H1 (cell line): Measurements from ENCODE around the gene SCYL2. TPM values are rescaled to one million over a fixed set of nuclear protein-coding genes. Genes with fewer than 3 reads are reported as not detected.

Experiments
- CTCF ChIA-PET: fragments of 300-600 bp; sonication (Branson Sonifier 250); formaldehyde crosslinking; loops from one replicate; lab custom pipeline; 2021; ENCODE audit not compliant: partially characterized antibody; lab: Charles Lee
- POLR2A ChIA-PET: fragments of 300-600 bp; sonication (Branson Sonifier 250); formaldehyde crosslinking; loops from one replicate; lab custom pipeline; 2021; ENCODE audit warnings: inconsistent platforms; ENCODE audit not compliant: partially characterized antibody; lab: Charles Lee
- DNase-seq, 2 experiments: peaks; one replicate each; pipeline versions ENCODE4 v3.0.0 to v3.0.0-alpha.2; 2010 to 2022; ENCODE audit warnings: low spot score in 2 of 2, low read depth in 1 of 2, mixed read lengths in 1 of 2
- FAIRE-seq: peaks from 2 replicates; lab custom pipeline; 2011; peaks lifted over from hg19 to GRCh38; lab: Jason Lieb, UNC
- H2AFZ ChIP-seq: 2 replicates; pipeline ENCODE4 v1.8.1; 2012; ENCODE audit warnings: low read length, inconsistent platforms
- H2AK5ac ChIP-seq: 2 replicates; pipeline ENCODE4 v1.6.1; 2013; ENCODE audit warnings: low read depth, low read length
- H2BK120ac ChIP-seq: replicated peaks from 2 replicates; pipeline ENCODE3; 2013; ENCODE audit warnings: low read depth, low read length, inconsistent platforms
- H2BK12ac ChIP-seq: 2 replicates; pipeline ENCODE4 v1.6.1; 2013; ENCODE audit warnings: low read depth, low read length
- H2BK15ac ChIP-seq: 2 replicates; pipeline ENCODE4 v1.6.1; 2013; ENCODE audit warnings: low read length
- H2BK20ac ChIP-seq: 2 replicates; pipeline ENCODE4 v1.6.1; 2013; ENCODE audit warnings: low read length
- H2BK5ac ChIP-seq: 2 replicates; pipeline ENCODE4 v1.6.1; 2013; ENCODE audit warnings: low read depth, low read length
- H3K14ac ChIP-seq: 2 replicates; pipeline ENCODE4 v1.6.1; 2013; ENCODE audit warnings: inconsistent platforms; ENCODE audit not compliant: insufficient read length
- H3K18ac ChIP-seq: 2 replicates; pipeline ENCODE4 v1.6.1; 2013; ENCODE audit warnings: low read length; ENCODE audit errors: extremely low read depth
- H3K23ac ChIP-seq: 2 replicates; pipeline ENCODE4 v1.6.1; 2013; ENCODE audit warnings: inconsistent platforms; ENCODE audit not compliant: insufficient read length
- H3K23me2 ChIP-seq: 2 replicates; pipeline ENCODE4 v1.6.1; 2013; ENCODE audit warnings: low read depth, low read length
- H3K27ac ChIP-seq: 2 replicates; pipeline ENCODE4 v1.6.1; 2011; ENCODE audit warnings: low read depth, low read length, inconsistent platforms
- H3K27me3 ChIP-seq, 4 experiments: replicated peaks in 1 of 4; 1 replicate in 1 of 4; 2 replicates in 3 of 4; pipeline versions ENCODE4 v1.6.1 to v1.8.1; 2011 to 2013; ENCODE audit warnings: low read length in 3 of 4, mild to moderate bottlenecking in 3 of 4, inconsistent platforms in 2 of 4, mixed read lengths in 2 of 4, moderate library complexity in 1 of 4; ENCODE audit not compliant: control insufficient read depth in 3 of 4, insufficient read depth in 3 of 4; ENCODE audit errors: extremely low read depth in 1 of 4
- H3K36me3 ChIP-seq, 4 experiments: 2 replicates each; pipeline versions ENCODE4 v1.6.1 to v1.8.1; 2011 to 2013; ENCODE audit warnings: mild to moderate bottlenecking in 4 of 4, low read length in 3 of 4, moderate library complexity in 2 of 4, control low read depth in 1 of 4, inconsistent platforms in 1 of 4; ENCODE audit not compliant: insufficient read depth in 4 of 4, control insufficient read depth in 2 of 4
- H3K4ac ChIP-seq: replicated peaks from 2 replicates; pipeline ENCODE3; 2013; ENCODE audit warnings: low read length, low read depth, mixed read lengths, inconsistent platforms; ENCODE audit not compliant: insufficient read length
- H3K4me1 ChIP-seq, 4 experiments: replicated peaks in 1 of 4; 1 replicate in 1 of 4; 2 replicates in 3 of 4; pipeline versions ENCODE4 v1.6.1 to v1.8.1; 2011 to 2013; ENCODE audit warnings: low read length in 3 of 4, inconsistent platforms in 2 of 4, mixed read lengths in 1 of 4; ENCODE audit not compliant: insufficient read depth in 4 of 4, control insufficient read depth in 3 of 4
- H3K4me2 ChIP-seq, 2 experiments: 2 replicates each; pipeline versions ENCODE4 v1.6.1 to v1.8.1; 2011 to 2013; ENCODE audit warnings: low read depth in 2 of 2, low read length in 2 of 2, control low read depth in 1 of 2, inconsistent platforms in 1 of 2, mild to moderate bottlenecking in 1 of 2; ENCODE audit not compliant: insufficient read depth in 1 of 2
- H3K4me3 ChIP-seq, 4 experiments: fragments of 200-600, 300-600 bp in 1 of 4; sonication (generic), shearing (Covaris generic), sonication (Bioruptor Twin) in 1 of 4; 2 replicates each; pipeline versions ENCODE4 v1.5.1 to v1.8.1; 2011 to 2016; ENCODE audit warnings: low read length in 4 of 4, low read depth in 3 of 4, control low read depth in 2 of 4, inconsistent platforms in 2 of 4, mild to moderate bottlenecking in 2 of 4, mixed read lengths in 1 of 4, moderate library complexity in 1 of 4; ENCODE audit not compliant: insufficient read depth in 2 of 4; ENCODE audit errors: extremely low read depth in 1 of 4
- H3K56ac ChIP-seq: replicated peaks from 2 replicates; pipeline ENCODE3; 2013; ENCODE audit warnings: low read depth, mild to moderate bottlenecking, mixed read lengths, low read length, inconsistent platforms; ENCODE audit not compliant: insufficient read length
- H3K79me1 ChIP-seq: 2 replicates; pipeline ENCODE4 v1.6.1; 2013; ENCODE audit warnings: low read depth, low read length, control low read depth
- H3K79me2 ChIP-seq, 2 experiments: 2 replicates each; pipeline versions ENCODE4 v1.6.1 to v1.8.1; 2012 to 2013; ENCODE audit warnings: low read length in 2 of 2, mild to moderate bottlenecking in 2 of 2, inconsistent platforms in 1 of 2; ENCODE audit not compliant: insufficient read depth in 2 of 2, control insufficient read depth in 1 of 2
- H3K9ac ChIP-seq, 4 experiments: replicated peaks in 1 of 4; 1 replicate in 1 of 4; 2 replicates in 3 of 4; pipeline versions ENCODE4 v1.6.1 to v1.8.1; 2011 to 2013; ENCODE audit warnings: low read depth in 3 of 4, low read length in 3 of 4, control low read depth in 2 of 4, mild to moderate bottlenecking in 2 of 4, moderate library complexity in 2 of 4, inconsistent platforms in 1 of 4; ENCODE audit errors: extremely low read depth in 1 of 4
- H3K9me3 ChIP-seq, 2 experiments: 2 replicates each; pipeline versions ENCODE4 v1.6.1 to v1.8.1; 2012 to 2013; ENCODE audit warnings: mild to moderate bottlenecking in 2 of 2, moderate library complexity in 2 of 2, control low read depth in 1 of 2, inconsistent platforms in 1 of 2, low read depth in 1 of 2, low read length in 1 of 2, mixed read lengths in 1 of 2; ENCODE audit not compliant: insufficient read depth in 2 of 2
- H4K20me1 ChIP-seq, 2 experiments: replicated peaks in 1 of 2; 2 replicates each; pipeline versions ENCODE3 to v1.8.1; 2011 to 2013; ENCODE audit warnings: inconsistent platforms in 2 of 2, low read length in 2 of 2, mild to moderate bottlenecking in 1 of 2; ENCODE audit not compliant: insufficient read depth in 2 of 2, control insufficient read depth in 1 of 2
- H4K5ac ChIP-seq: 2 replicates; pipeline ENCODE4 v1.6.1; 2013; ENCODE audit warnings: low read length, low read depth, mixed read lengths, inconsistent platforms; ENCODE audit not compliant: insufficient read length
- H4K8ac ChIP-seq: 2 replicates; pipeline ENCODE4 v1.8.0; 2013; ENCODE audit warnings: mild to moderate bottlenecking, moderate library complexity, low read length, inconsistent platforms; ENCODE audit not compliant: insufficient read depth; ENCODE audit errors: extremely low read depth
- H4K91ac ChIP-seq: replicated peaks from 2 replicates; pipeline ENCODE3; 2013; ENCODE audit warnings: low read length, mixed read lengths, inconsistent platforms; ENCODE audit not compliant: insufficient read length
- CEBPB ChIP-seq: IDR thresholded peaks from 2 replicates; pipeline ENCODE4 v1.6.1; 2012; ENCODE audit warnings: low read depth, low read length
- CTBP2 ChIP-seq: IDR thresholded peaks from 2 replicates; pipeline ENCODE4 v1.7.0; 2011; ENCODE audit warnings: borderline replicate concordance, mild to moderate bottlenecking, moderate library complexity, mixed read lengths, low read length; ENCODE audit not compliant: insufficient read depth, insufficient read length
- EP300 ChIP-seq, 2 experiments: IDR thresholded peaks; 1 replicate in 1 of 2; 2 replicates in 1 of 2; pipeline ENCODE4 v1.6.1; 2011 to 2012; ENCODE audit warnings: low read depth in 2 of 2, low read length in 2 of 2, mild to moderate bottlenecking in 2 of 2, borderline replicate concordance in 1 of 2, inconsistent platforms in 1 of 2, moderate library complexity in 1 of 2
- EZH2 ChIP-seq: fragments of 200-600 bp; sonication (generic); IDR thresholded peaks from 2 replicates; pipeline ENCODE4 v1.7.1; 2012; ENCODE audit warnings: low read depth, mild to moderate bottlenecking, moderate library complexity, low read length, inconsistent platforms; ENCODE audit not compliant: severe bottlenecking
- FOSL1 ChIP-seq: IDR thresholded peaks from 2 replicates; pipeline ENCODE4 v1.6.1; 2011; ENCODE audit warnings: mild to moderate bottlenecking, low read depth, low read length, moderate library complexity; ENCODE audit not compliant: insufficient read depth
- PHF8 ChIP-seq: fragments of 200-600 bp; sonication (generic); conservative IDR thresholded peaks from 2 replicates; pipeline ENCODE4 v1.7.1; 2012; ENCODE audit warnings: low read depth, mild to moderate bottlenecking, inconsistent platforms, low read length, moderate library complexity
- POLR2AphosphoS5 ChIP-seq: IDR thresholded peaks from 2 replicates; pipeline ENCODE4 v1.6.1; 2011; ENCODE audit warnings: low read depth, low read length
- SAP30 ChIP-seq: fragments of 300-600 bp; sonication (generic); IDR thresholded peaks from 2 replicates; pipeline ENCODE4 v1.7.1; 2012; ENCODE audit warnings: low read length, moderate library complexity, mild to moderate bottlenecking, inconsistent platforms; ENCODE audit not compliant: insufficient read depth, insufficient replicate concordance
- SIRT6 ChIP-seq: IDR thresholded peaks from one replicate; pipeline ENCODE4 v1.7.1; 2012; ENCODE audit warnings: low read length, inconsistent platforms
- SUZ12 ChIP-seq: fragments of 200-600 bp; sonication (generic); IDR thresholded peaks from 2 replicates; pipeline ENCODE4 v1.6.1; 2012; ENCODE audit warnings: mild to moderate bottlenecking, inconsistent platforms, low read length, moderate library complexity, mixed read lengths
- TAF7 ChIP-seq: optimal IDR thresholded peaks from 2 replicates; pipeline ENCODE3; 2011; ENCODE audit warnings: low read depth, mild to moderate bottlenecking, inconsistent platforms, low read length, moderate library complexity, borderline replicate concordance
- TBP ChIP-seq: IDR thresholded peaks from 2 replicates; pipeline ENCODE4 v1.6.1; 2011; ENCODE audit warnings: low read depth, low read length, improper control_type of control experiment
- TEAD4 ChIP-seq: IDR thresholded peaks from 2 replicates; pipeline ENCODE4 v1.6.1; 2012; ENCODE audit warnings: low read depth, low read length, inconsistent platforms, mixed read lengths
- YY1 ChIP-seq: IDR thresholded peaks from 2 replicates; pipeline ENCODE4 v1.6.1; 2011; ENCODE audit warnings: low read depth, mild to moderate bottlenecking, low read length
- WGBS, 2 experiments: shearing (Covaris generic) in 1 of 2; methylation state at CpG; one replicate each; pipeline versions ENCODE4 v1.1.6 to v1.1.7; 2013 to 2015; ENCODE audit warnings: low lambda C conversion rate in 2 of 2, mixed read lengths in 2 of 2, inconsistent platforms in 1 of 2, low coverage in 1 of 2, missing lambda C conversion rate in 1 of 2; ENCODE audit not compliant: insufficient replicate concordance in 2 of 2, insufficient coverage in 1 of 2, insufficient read length in 1 of 2; ENCODE audit errors: extremely low coverage in 1 of 2, missing lambda C conversion rate in 1 of 2; 5-methylcytosine and 5-hydroxymethylcytosine counted together
- polyA plus RNA-seq, 7 experiments: library from polyadenylated mRNA; depleted of rRNA in 3 of 7; stranded (reverse) in 5 of 7; unstranded in 2 of 7; fragments of >200 nt in 5 of 7; fragments of 200-250 nt in 2 of 7; gene quantifications; 1 replicate in 5 of 7; 2 replicates in 1 of 7; 4 replicates in 1 of 7; pipeline versions ENCODE4 v1.2.1 to v1.2.3, GENCODE V29; 2011 to 2013; ENCODE audit warnings: missing spikeins in 2 of 7, mixed read lengths in 2 of 7
- total RNA-seq: library from RNA; stranded (reverse); fragmentation: NEBNext Ultra II Directional; extraction: Animal tissue kit (Norgen Biotek cat#: 25700); gene quantifications from 2 replicates; pipeline ENCODE4 v1.2.1, GENCODE V29; 2021

The SCYL2 gene
- total and polyA plus RNA-seq, 2 of the 8 experiments (the other 6 are each of a cell fraction or from before 2014, with no cell fraction given) = 8.9 to 48.7 TPM

DNA sequence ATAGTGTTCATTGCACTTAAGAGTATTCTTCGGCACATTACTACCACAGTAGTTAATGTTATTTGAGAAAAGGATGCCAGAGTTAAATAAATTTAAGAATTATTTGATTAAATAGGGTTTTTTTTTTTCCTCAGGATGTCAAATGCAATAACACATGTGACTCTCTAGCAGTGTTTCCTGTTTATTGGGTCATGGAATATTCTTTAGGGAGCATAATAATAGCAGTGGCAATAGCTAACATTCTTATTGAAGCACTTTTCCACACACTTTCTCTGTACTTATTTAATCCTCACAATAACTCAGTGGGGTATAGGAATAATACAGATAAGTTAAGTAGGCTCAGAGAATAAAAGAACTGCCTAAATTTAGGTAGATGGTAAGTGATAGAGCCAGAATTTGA, 44.3 kb downstream of the SCYL2 start:
- Histone ChIP-seq H3K9me3 (no peaks in the 10 kb centered on the region), H3K27ac (no peak overlapping the region), H4K20me1 (no peaks in the 10 kb centered on the region), H3K56ac (no peak overlapping the region), H3K23me2 (no peaks in the 10 kb centered on the region), H4K8ac (no peak overlapping the region), H2AK5ac (no peak overlapping the region), H3K14ac (no peak overlapping the region), H2BK15ac (no peak overlapping the region), H3K36me3 (peaks cover 0 to 32% (median 6%) of the 10 kb centered on the region in 4 experiments; a peak in 4 of 8 replicates), H3K4me2 (no peak overlapping the region), H2BK120ac (no peak overlapping the region), H3K23ac (no peak overlapping the region), H3K4me1 (no peaks in the 10 kb centered on the region), H3K18ac (no peak overlapping the region), H2AFZ (no peak overlapping the region), H2BK5ac (no peak overlapping the region), H3K4ac (no peak overlapping the region), H3K79me1 (no peaks in the 10 kb centered on the region), H3K27me3 (no peaks in the 10 kb centered on the region), H4K5ac (no peak overlapping the region), H3K79me2 (no peaks in the 10 kb centered on the region), H2BK20ac (no peak overlapping the region), H2BK12ac (no peak overlapping the region), H3K4me3 (no peak overlapping the region), H4K91ac (no peak overlapping the region), H3K9ac (no peak overlapping the region)
- ChIA-PET POLR2A (interaction anchor here (0.6 kb wide), 1 partner anchor 43 kb away, joined by 5 read pairs; no protein-coding TSS in a partner anchor), CTCF (no interaction called here)
- no peak for FAIRE-seq
- no peak for DNase-seq
- 95% methylated on average over 1 of the region's 1 CpG; no CpG with 5 or more reads in 1 of the 2 experiments for WGBS, 2 experiments
- no peak for TF ChIP-seq SUZ12
- TF ChIP-seq CTBP2 = no peak
- no peak for TF ChIP-seq EP300 (IDR thresholded peaks at IDR 0.05; ENCODE audit: borderline replicate concordance in 1 of 2, low read depth in 2 of 2, low read length in 2 of 2)
- no peak for TF ChIP-seq TBP
- TF ChIP-seq FOSL1 = no peak
- TF ChIP-seq SIRT6 = no peak
- TF ChIP-seq YY1 = no peak
- no peak for TF ChIP-seq CEBPB
- TF ChIP-seq EZH2 = no peak
- TF ChIP-seq SAP30 = no peak
- no peak for TF ChIP-seq PHF8
- TF ChIP-seq TAF7 = no peak
- TF ChIP-seq TEAD4 = no peak
- no peak for TF ChIP-seq POLR2AphosphoS5
